K562 (cell line): ENCODE data around the gene HYOU1. TPM values are rescaled to one million over a fixed set of nuclear protein-coding genes. Genes with fewer than 3 reads are reported as not detected.
A peak's percentile ranks its signal among the peaks of the same experiment; 100 is the strongest.

Experiments used
- BACH1 ChIP-seq: fragments of 200-800 bp; sonication (Bioruptor generic); IDR thresholded peaks from 2 replicates; pipeline ENCODE4 v1.6.1; 2016; ENCODE audit warnings: missing genetic modification characterization, missing compliant biosample characterization
- C11orf30 ChIP-seq: fragments of 450-650 bp; IDR thresholded peaks from 2 replicates; pipeline ENCODE4 v1.6.1; 2016; ENCODE audit warnings: low read depth, mild to moderate bottlenecking
- ETV5 ChIP-seq: sonication (generic); formaldehyde crosslinking; IDR thresholded peaks from 2 replicates; pipeline ENCODE4 v1.4.0; 2020; ENCODE audit warnings: low read depth, mild to moderate bottlenecking, missing genetic modification reagents
- GABPA ChIP-seq: fragments of 200-800 bp; sonication (Bioruptor generic); conservative IDR thresholded peaks from 2 replicates; pipeline ENCODE4 v1.6.1; 2016; ENCODE audit warnings: low read depth, missing genetic modification characterization, missing compliant biosample characterization
- JUN ChIP-seq, 2 experiments: sonication (generic) in 1 of 2; formaldehyde crosslinking in 1 of 2; IDR thresholded peaks; 2 replicates each; pipeline versions ENCODE4 v1.6.1 to v1.8.0; 2012 to 2022; ENCODE audit warnings: borderline replicate concordance in 2 of 2, mild to moderate bottlenecking in 2 of 2, improper control_type of control experiment in 1 of 2, low read depth in 1 of 2, low read length in 1 of 2, missing genetic modification reagents in 1 of 2
- JUND ChIP-seq, 2 experiments: IDR thresholded peaks; 2 replicates in 1 of 2; 3 replicates in 1 of 2; pipeline ENCODE4 v1.6.1; 2011; ENCODE audit warnings: borderline replicate concordance in 2 of 2, low read depth in 2 of 2, low read length in 2 of 2, improper control_type of control experiment in 1 of 2, missing biosample characterization in 1 of 2, missing genetic modification characterization in 1 of 2, missing genetic modification reagents in 1 of 2
- KLF1 ChIP-seq: fragments of 450-650 bp; IDR thresholded peaks from 2 replicates; pipeline ENCODE4 v1.6.1; 2016; ENCODE audit warnings: missing genetic modification characterization, missing compliant biosample characterization
- MBD2 ChIP-seq: sonication (generic); IDR thresholded peaks from 2 replicates; pipeline ENCODE4 v1.6.1; 2016; ENCODE audit warnings: low read depth, borderline replicate concordance
- MYNN ChIP-seq, 2 experiments: sonication (generic); formaldehyde crosslinking in 1 of 2; IDR thresholded peaks; 2 replicates each; pipeline versions ENCODE4 v1.5.0 to v1.6.1; 2016 to 2020; ENCODE audit warnings: antibody characterized with exemption in 1 of 2, missing genetic modification reagents in 1 of 2
- NONO ChIP-seq, 2 experiments: fragments of 200-400 bp in 1 of 2; fragments of 450-650 bp in 1 of 2; formaldehyde crosslinking in 1 of 2; IDR thresholded peaks; 2 replicates each; pipeline ENCODE4 v1.6.1; 2017; ENCODE audit warnings: low read depth in 2 of 2, mild to moderate bottlenecking in 2 of 2, moderate library complexity in 2 of 2, low read length in 1 of 2
- POLR2B ChIP-seq: fragments of 450-650 bp; IDR thresholded peaks from 2 replicates; pipeline ENCODE4 v1.6.1; 2018; ENCODE audit warnings: low read depth; ENCODE audit not compliant: partially characterized antibody
- RCOR1 ChIP-seq, 2 experiments: IDR thresholded peaks; 2 replicates each; pipeline ENCODE4 v1.6.1; 2012; ENCODE audit warnings: low read depth in 2 of 2, low read length in 2 of 2, borderline replicate concordance in 1 of 2, improper control_type of control experiment in 1 of 2
- RFX1 ChIP-seq: fragments of 450-650 bp; IDR thresholded peaks from 2 replicates; pipeline ENCODE4 v1.6.1; 2016; ENCODE audit warnings: mild to moderate bottlenecking, moderate library complexity
- SRF ChIP-seq, 2 experiments: fragments of 250-450, 450-650 bp in 1 of 2; sonication (Bioruptor Pico) in 1 of 2; sonication (generic) in 1 of 2; formaldehyde crosslinking; IDR thresholded peaks; 2 replicates each; pipeline versions ENCODE4 v1.5.0 to v1.5.1; 2020 to 2022; ENCODE audit warnings: mild to moderate bottlenecking in 1 of 2, missing genetic modification reagents in 1 of 2
- ZFP36 ChIP-seq: fragments of 150-350 bp; IDR thresholded peaks from 2 replicates; pipeline ENCODE4 v1.6.1; 2018; ENCODE audit warnings: low read length, low read depth; ENCODE audit not compliant: partially characterized antibody
- ZNF57 ChIP-seq: fragments of 450-650 bp; formaldehyde crosslinking; IDR thresholded peaks from 2 replicates; pipeline ENCODE4 v1.4.0; 2020; ENCODE audit warnings: mild to moderate bottlenecking, moderate library complexity
- polyA plus RNA-seq, 8 experiments: library from polyadenylated mRNA; depleted of rRNA in 4 of 8; stranded (reverse) in 5 of 8; unstranded in 3 of 8; fragments of >200 nt; fragmentation: Nextera tagmentation in 2 of 8; fragmentation: Illumina TruSeq in 1 of 8; extraction: Ambion mirVana in 2 of 8; extraction: Trizol in 1 of 8; gene quantifications; 2 replicates each; pipeline versions ENCODE4 v1.2.1 to v1.2.3, GENCODE V29; 2011 to 2014; ENCODE audit warnings: inconsistent platforms in 1 of 8, missing spikeins in 1 of 8
- total RNA-seq, 7 experiments: library from RNA; depleted of rRNA in 6 of 7; stranded (reverse); fragments of >200 nt in 6 of 7; fragmentation: Illumina TruSeq in 2 of 7; extraction: Trizol in 2 of 7; gene quantifications; 2 replicates each; pipeline versions ENCODE4 v1.2.1 to v1.2.3, GENCODE V29; 2011 to 2021; ENCODE audit warnings: low replicate concordance in 1 of 7
- TF ChIP-seq, protein P1 (sequence below): fragments of 200-800 bp; sonication (Bioruptor generic); IDR thresholded peaks from 2 replicates; pipeline ENCODE4 v1.6.1; 2017; ENCODE audit warnings: missing genetic modification characterization, missing compliant biosample characterization
- TF ChIP-seq, protein P2 (sequence below): fragments of 250-450 bp; sonication (Bioruptor Pico); IDR thresholded peaks from 2 replicates; pipeline ENCODE4 v1.8.0; 2022; ENCODE audit warnings: moderate library complexity, mild to moderate bottlenecking, inconsistent platforms

The HYOU1 gene
- total and polyA plus RNA-seq, 9 of the 15 experiments (the other 6 are each of a cell fraction or from before 2014, with no cell fraction given): 19.5 to 197 (median 128) TPM

DNA sequence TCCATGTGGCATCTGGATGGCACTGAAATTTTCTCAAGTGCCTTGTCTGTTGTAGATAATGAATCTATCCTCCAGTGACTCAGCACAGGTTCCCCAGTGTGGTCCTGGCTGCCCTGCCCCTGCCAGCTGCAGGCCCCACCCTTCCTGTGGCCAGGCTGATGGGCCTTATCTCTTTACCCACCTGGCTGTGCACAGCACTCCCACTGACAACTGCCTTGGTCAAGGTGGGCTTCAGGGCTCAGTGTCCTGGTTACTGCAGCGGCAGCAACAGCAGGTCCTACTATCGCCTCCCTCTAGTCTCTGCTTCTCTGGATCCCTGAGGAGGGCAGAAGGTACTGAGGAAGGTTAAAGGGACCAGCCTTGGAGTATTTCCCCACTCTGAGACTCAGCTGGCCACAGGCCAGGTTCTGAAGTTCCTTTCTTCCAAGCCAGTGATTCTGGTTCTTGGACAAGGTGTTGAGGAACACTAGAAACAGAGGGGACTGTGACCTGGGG is 30.8 kb upstream of the HYOU1 start (continued):
- TF ChIP-seq ZFP36 (no peak), KLF1 (tag) (peak; percentile 100), MBD2 (peak; percentile 92), SRF (CRISPR knock-in tag; IDR thresholded peaks at IDR 0.05) (0 out of 4 replicates have a peak, but pooled peaks of 1 of the 2 experiments have one; percentile 41), RCOR1 (IDR thresholded peaks at IDR 0.05; ENCODE audit: borderline replicate concordance in 1 of 2, low read depth in 2 of 2, low read length in 2 of 2) (peak; percentile 80 to 94; a peak in 3 of 4 replicates), POLR2B (peak; percentile 67), JUN (IDR thresholded peaks at IDR 0.05; ENCODE audit: borderline replicate concordance, low read depth, low read length) (peak; percentile 62; the same call in 1 of the 2 replicates), JUN (CRISPR knock-in tag; IDR thresholded peaks at IDR 0.05; ENCODE audit: borderline replicate concordance) (no peak), C11orf30 (peak; percentile 93), RFX1 (no peak), JUND (IDR thresholded peaks at IDR 0.05; ENCODE audit: borderline replicate concordance, low read depth, low read length) (peak; percentile 85), JUND (tag; IDR thresholded peaks at IDR 0.05; ENCODE audit: borderline replicate concordance, low read depth, low read length) (peak; percentile 84; the same call in 2 of the 3 replicates), ZNF57 (no peak), GABPA (tag) (peak; percentile 44; the same call in 1 of the 2 replicates), ETV5 (CRISPR knock-in tag) (peak; percentile 89), NONO (IDR thresholded peaks at IDR 0.05; ENCODE audit: low read depth in 2 of 2, low read length in 1 of 2) (peak in 1 of 2 experiments; percentile 79; a peak in 2 of 4 replicates), BACH1 (peak; percentile 64; the same call in 1 of the 2 replicates), MYNN (IDR thresholded peaks at IDR 0.05) (peak; percentile 98), MYNN (CRISPR knock-in tag; IDR thresholded peaks at IDR 0.05) (no peak)
- TF ChIP-seq, protein P1, sequence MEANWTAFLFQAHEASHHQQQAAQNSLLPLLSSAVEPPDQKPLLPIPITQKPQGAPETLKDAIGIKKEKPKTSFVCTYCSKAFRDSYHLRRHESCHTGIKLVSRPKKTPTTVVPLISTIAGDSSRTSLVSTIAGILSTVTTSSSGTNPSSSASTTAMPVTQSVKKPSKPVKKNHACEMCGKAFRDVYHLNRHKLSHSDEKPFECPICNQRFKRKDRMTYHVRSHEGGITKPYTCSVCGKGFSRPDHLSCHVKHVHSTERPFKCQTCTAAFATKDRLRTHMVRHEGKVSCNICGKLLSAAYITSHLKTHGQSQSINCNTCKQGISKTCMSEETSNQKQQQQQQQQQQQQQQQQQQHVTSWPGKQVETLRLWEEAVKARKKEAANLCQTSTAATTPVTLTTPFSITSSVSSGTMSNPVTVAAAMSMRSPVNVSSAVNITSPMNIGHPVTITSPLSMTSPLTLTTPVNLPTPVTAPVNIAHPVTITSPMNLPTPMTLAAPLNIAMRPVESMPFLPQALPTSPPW: peak; percentile 88
- TF ChIP-seq, protein P2, sequence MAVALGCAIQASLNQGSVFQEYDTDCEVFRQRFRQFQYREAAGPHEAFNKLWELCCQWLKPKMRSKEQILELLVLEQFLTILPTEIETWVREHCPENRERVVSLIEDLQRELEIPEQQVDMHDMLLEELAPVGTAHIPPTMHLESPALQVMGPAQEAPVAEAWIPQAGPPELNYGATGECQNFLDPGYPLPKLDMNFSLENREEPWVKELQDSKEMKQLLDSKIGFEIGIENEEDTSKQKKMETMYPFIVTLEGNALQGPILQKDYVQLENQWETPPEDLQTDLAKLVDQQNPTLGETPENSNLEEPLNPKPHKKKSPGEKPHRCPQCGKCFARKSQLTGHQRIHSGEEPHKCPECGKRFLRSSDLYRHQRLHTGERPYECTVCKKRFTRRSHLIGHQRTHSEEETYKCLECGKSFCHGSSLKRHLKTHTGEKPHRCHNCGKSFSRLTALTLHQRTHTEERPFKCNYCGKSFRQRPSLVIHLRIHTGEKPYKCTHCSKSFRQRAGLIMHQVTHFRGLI: peak; percentile 56; the same call in 1 of the 2 replicates
